Measurements from ENCODE around the gene ZNF330.
"Not testable (repeated sequence)": the region's sequence is repeated elsewhere in the genome, so short reads cannot be mapped to it uniquely, and the experiment has no call there.

GRCh38 chr4:141227280-141227679 lies 6.6 kb downstream of the ZNF330 start:
- TF ChIP-seq, protein P1, sequence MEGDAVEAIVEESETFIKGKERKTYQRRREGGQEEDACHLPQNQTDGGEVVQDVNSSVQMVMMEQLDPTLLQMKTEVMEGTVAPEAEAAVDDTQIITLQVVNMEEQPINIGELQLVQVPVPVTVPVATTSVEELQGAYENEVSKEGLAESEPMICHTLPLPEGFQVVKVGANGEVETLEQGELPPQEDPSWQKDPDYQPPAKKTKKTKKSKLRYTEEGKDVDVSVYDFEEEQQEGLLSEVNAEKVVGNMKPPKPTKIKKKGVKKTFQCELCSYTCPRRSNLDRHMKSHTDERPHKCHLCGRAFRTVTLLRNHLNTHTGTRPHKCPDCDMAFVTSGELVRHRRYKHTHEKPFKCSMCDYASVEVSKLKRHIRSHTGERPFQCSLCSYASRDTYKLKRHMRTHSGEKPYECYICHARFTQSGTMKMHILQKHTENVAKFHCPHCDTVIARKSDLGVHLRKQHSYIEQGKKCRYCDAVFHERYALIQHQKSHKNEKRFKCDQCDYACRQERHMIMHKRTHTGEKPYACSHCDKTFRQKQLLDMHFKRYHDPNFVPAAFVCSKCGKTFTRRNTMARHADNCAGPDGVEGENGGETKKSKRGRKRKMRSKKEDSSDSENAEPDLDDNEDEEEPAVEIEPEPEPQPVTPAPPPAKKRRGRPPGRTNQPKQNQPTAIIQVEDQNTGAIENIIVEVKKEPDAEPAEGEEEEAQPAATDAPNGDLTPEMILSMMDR (IDR thresholded peaks at IDR 0.05) = not testable (repeated sequence)
- TF ChIP-seq EP300 (IDR thresholded peaks at IDR 0.05) = not testable (repeated sequence)
